Fibroblast of pulmonary artery (primary cell): ENCODE data around the gene RTN1.

ENCODE experiments used
- DNase-seq: peaks from one replicate; pipeline ENCODE4 v3.0.0-alpha.2; 2010; ENCODE audit warnings: low read depth
- H3K4me3 ChIP-seq: replicated peaks from 2 replicates; pipeline ENCODE4 v1.5.1; 2011; ENCODE audit warnings: low read depth, mild to moderate bottlenecking, control low read depth, low read length, moderate library complexity
- CTCF ChIP-seq: IDR thresholded peaks from 2 replicates; pipeline ENCODE4 v1.5.1; 2011; ENCODE audit warnings: mild to moderate bottlenecking, control low read depth, low read length, inconsistent platforms; ENCODE audit errors: missing control alignments

Gene RTN1

GRCh38 chr14:59870277-59871165 lies at the start of gene RTN1:
Gene RTN1 (minus strand): TSS chr14:59870776. CDS start chr14:59870630, 146 bp downstream.
- peak within 1 kb of the TSS; percentile 51 for H3K4me3 ChIP-seq
- no peak for TF ChIP-seq CTCF
- peak; percentile 31 for DNase-seq

- no peak overlapping the region for H3K4me3 ChIP-seq
- no peak for DNase-seq
- TF ChIP-seq CTCF: no peak
Measured at GRCh38 chr14:59920378-59920683, 49.8 kb upstream of the RTN1 start.

GRCh38 chr14:59919570-59920377 lies 49.2 kb upstream of the RTN1 start, which contains the start of gene LRRC9:
Gene LRRC9 (plus strand): TSS chr14:59920144.
- peak within 1 kb of the TSS; percentile 40 for H3K4me3 ChIP-seq
- DNase-seq: peak; percentile 10
- no peak for TF ChIP-seq CTCF

- peak overlapping the region; percentile 40 for H3K4me3 ChIP-seq
- peak; percentile 50 for TF ChIP-seq CTCF
- peak; percentile 55 for DNase-seq
Measured at GRCh38 chr14:59918824-59919569, 48.4 kb upstream of the RTN1 start.

- no peak for TF ChIP-seq CTCF
- H3K4me3 ChIP-seq: no peak overlapping the region
- DNase-seq: no peak
Measured at GRCh38 chr14:59913187-59913586, 42.6 kb upstream of the RTN1 start.

- DNase-seq: no peak
- H3K4me3 ChIP-seq: no peak overlapping the region
- TF ChIP-seq CTCF: no peak
Measured at GRCh38 chr14:59912443-59912842, 41.9 kb upstream of the RTN1 start.
